Activated naive CD4-positive, alpha-beta T cell treated with anti-CD3 and anti-CD28 coated beads, Interleukin-2, amount 50 U/mL, for 72 hours (primary cell): Measurements from ENCODE around the gene CADM2. TPM values are rescaled to one million over a fixed set of nuclear protein-coding genes. Genes with fewer than 3 reads are reported as not detected.

Experiments
- ATAC-seq, 2 donors: fragments of 150-1000 bp; cut with Tn5 transposase; 2 replicates each; pipeline ENCODE4 v1.10.0; 2021; ENCODE audit warnings: mild to moderate bottlenecking in 2 of 2, moderate library complexity in 2 of 2
- DNase-seq, 2 donors: peaks; one replicate each; pipeline ENCODE4 v3.0.0; 2021 to 2022; ENCODE audit warnings: low spot score in 2 of 2
- H3K27ac Mint-ChIP-seq, 2 donors: one replicate each; pipeline ENCODE4 v1.8.0; 2022; ENCODE audit warnings: mild to moderate bottlenecking in 2 of 2, mixed read lengths in 2 of 2
- H3K36me3 Mint-ChIP-seq, 2 donors: one replicate each; pipeline ENCODE4 v1.8.0; 2022; ENCODE audit warnings: mixed read lengths in 2 of 2
- H3K9me3 Mint-ChIP-seq, 2 donors: one replicate each; pipeline ENCODE4 v1.8.0; 2022; ENCODE audit warnings: mixed read lengths in 2 of 2
- total RNA-seq, 2 donors: library from RNA; stranded (reverse); gene quantifications; one replicate each; pipeline ENCODE4 v1.2.3, GENCODE V29; 2022

The CADM2 gene
- total RNA-seq, 2 donors from 2014 or later, result not detected

DNA sequence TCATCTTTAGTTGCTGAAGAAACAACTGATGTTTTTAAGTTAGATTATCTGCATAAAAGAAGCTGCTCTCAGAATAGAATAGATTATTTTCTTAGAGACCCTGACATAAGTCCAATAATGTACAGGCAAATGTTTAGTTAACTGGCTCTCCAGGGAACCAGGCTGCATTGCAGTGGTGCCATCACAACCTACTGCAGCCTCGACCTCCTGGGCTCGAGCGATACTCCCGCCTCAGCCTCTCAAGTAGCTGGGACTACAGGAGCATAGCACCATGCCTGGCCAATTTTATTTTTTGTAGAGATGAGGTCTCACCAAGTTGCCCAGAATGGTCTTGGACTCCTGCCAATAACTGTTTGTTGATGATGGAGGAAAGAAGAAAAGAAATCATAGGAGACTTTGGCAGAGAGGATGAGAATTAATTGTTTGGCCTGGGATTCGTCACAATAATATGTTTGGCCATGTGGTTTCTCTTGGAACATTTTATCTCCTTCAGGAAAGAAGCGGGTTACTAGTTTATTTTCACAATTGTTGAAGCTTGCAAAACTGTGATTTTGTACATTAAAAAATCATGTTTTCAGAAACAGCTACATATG lies 429.2 kb downstream of the CADM2 start:
- H3K9me3 Mint-ChIP-seq, result peaks cover 18 to 19% of the 10 kb centered on the region in 2 donors
- no peak overlapping the region for H3K27ac Mint-ChIP-seq
- ATAC-seq, result no peak

DNA sequence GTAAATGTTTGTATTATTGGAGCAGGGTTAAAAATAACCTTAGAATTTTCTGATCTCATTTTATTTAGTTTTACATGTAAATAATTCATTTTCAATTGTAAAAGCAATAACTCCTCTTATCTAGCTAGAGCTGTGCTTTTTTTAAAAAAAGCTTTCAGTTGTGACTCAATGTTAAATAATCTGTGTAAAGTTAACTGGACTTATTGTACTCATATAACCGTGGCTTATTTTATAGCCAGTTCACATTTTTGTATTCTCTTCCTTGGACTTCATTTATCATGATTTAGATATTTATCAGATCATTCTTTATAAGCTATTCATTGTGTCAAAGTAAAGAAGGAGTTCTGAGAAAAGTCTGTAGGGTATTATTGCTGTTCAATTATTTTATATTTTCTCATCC lies 435.6 kb downstream of the CADM2 start:
- Mint-ChIP-seq H3K27ac (no peak overlapping the region), H3K9me3 (peaks cover 5 to 16% of the 10 kb centered on the region in 2 donors), H3K36me3 (no peaks in the 10 kb centered on the region)
- DNase-seq, result no peak
- no peak for ATAC-seq

More for the DNA sequence above, 429.2 kb downstream of the CADM2 start:
- no peaks in the 10 kb centered on the region for H3K36me3 Mint-ChIP-seq
- DNase-seq, result no peak

DNA sequence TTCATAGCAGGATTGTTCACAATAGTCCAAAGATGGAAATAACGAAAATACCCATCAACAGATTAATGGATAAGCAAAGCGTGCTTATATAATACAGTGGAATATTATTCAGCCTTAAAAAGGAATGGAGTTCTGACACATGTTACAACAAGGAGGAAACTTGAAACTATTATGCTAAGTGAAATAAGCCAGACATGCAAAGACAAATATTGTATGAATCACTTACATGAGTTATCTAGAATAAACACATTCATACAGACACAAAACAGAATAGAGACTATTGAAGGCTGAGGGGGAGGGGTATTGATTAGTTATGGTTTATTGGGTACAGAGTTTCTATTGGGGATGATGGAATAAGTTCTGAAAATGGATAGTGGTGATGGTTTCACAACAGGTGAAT lies 438.6 kb downstream of the CADM2 start:
- Mint-ChIP-seq H3K27ac (no peak overlapping the region), H3K36me3 (no peaks in the 10 kb centered on the region), H3K9me3 (peaks cover 0 to 9% of the 10 kb centered on the region in 2 donors)
- no peak for DNase-seq
- ATAC-seq, result no peak

DNA sequence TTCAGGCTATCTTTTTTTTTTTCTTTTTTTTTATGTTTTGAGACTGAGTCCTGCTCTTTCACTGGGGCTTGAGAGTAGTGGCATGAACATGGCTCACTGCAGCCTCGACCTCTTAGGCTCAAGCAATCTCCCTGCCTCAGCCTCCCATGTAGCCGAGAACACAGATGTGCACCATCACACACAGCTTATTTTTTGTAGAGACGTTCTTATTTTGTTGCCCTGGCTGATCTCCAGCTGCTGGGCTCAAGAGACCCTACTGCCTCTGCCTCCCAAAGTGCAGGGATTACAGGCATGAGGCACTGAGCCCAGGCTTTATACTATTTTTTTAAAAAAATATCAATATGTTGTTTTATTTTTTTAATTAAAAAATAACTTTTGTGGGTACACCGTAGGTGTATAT lies 467.3 kb downstream of the CADM2 start:
- no peak overlapping the region for H3K27ac Mint-ChIP-seq
- ATAC-seq (no peak), DNase-seq (no peak)
- H3K36me3 Mint-ChIP-seq, result no peaks in the 10 kb centered on the region
- peaks cover 3 to 15% of the 10 kb centered on the region in 2 donors for H3K9me3 Mint-ChIP-seq

DNA sequence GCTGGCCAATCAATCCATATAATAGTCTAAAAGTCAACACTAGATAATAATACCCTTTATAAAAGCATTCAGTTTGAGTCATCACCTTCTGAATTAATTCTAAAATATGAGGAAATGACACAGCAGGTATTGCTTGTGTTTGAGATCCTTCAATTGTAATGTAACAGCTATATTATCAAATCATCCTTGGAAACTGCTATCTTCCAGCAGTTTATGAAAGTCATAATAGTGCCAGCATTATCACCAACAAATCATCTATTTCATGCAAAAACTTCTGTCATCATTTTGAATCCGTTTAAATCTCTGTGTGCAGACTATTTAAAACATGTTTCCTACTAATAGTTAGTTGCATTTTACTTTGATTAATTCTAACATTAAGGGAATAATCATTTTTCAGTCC lies 468.7 kb downstream of the CADM2 start:
- H3K9me3 Mint-ChIP-seq, result peaks cover 8 to 25% of the 10 kb centered on the region in 2 donors
- DNase-seq (no peak), ATAC-seq (no peak)
- no peaks in the 10 kb centered on the region for H3K36me3 Mint-ChIP-seq
- H3K27ac Mint-ChIP-seq, result no peak overlapping the region

DNA sequence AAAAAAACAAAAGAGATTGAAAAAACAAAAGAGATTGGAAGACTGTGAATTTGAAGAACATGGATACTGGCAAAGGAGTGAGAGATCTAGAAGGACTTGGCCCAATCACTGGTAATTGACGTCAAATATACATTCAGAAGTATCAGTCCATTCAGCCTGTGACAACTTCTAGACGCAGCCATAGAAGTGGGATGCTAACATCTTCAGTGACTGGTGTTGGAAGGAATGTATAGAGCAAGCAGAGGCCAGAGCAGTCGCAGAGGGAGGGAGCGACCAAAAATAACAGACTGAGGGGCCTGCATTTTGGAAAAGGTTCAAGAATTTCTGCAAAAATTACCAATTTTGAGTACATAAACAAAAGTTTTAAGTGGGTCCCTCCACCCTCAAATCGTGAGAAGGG lies 473.3 kb downstream of the CADM2 start:
- DNase-seq, result no peak
- Mint-ChIP-seq H3K27ac (no peak overlapping the region), H3K9me3 (peaks cover 11 to 23% of the 10 kb centered on the region in 2 donors), H3K36me3 (no peaks in the 10 kb centered on the region)
- no peak for ATAC-seq

DNA sequence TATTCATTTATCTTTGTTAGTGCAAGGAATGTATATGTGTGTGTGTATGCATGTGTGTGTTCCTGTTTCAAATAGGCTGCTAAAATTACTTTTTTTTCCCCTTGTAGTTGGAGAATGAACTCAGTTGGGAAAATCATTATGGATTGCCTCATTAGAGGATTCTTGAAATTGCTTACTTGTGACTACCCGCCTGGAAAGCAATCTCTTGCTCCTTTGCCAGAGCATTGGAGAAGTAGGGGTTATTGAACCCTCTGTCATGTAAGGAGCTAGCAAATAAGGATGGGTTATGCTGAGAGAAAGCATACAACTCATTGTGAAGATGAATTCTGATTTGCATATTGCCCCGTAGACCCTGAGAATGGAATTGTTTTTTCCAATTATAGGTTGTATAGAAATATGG lies 474.5 kb downstream of the CADM2 start:
- Mint-ChIP-seq H3K36me3 (no peaks in the 10 kb centered on the region), H3K27ac (no peak overlapping the region), H3K9me3 (peaks cover 11 to 24% of the 10 kb centered on the region in 2 donors)
- no peak for ATAC-seq
- no peak for DNase-seq

DNA sequence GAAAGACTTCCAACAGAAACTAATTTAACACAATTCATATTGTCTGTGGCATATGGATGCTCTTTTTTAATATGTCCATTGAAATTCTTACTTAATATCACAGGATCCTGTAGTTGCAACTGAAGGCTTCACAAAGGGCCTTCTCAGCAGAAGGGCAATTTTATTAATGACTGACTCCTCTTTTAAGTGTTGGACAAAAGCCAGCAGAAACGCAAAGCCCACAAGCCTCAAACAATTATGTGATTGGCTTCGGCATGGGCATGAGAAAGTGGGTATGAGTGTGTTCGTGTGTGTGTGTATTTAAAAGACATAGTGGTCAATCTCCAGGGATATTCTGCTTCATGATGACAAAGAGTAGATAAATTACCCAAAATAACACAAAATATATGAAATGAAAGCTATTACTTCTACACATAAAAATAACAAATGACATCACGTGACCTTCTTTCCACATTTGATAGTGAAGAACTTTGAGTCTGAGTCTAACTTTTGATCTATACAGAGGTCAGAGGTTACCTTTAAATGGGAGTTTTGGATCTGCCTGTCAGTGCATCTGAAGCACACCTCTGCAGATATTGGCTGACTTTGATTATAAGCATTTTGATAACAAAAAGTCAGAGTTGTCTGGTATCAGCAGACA lies 496.9 kb downstream of the CADM2 start:
- Mint-ChIP-seq H3K36me3 (no peaks in the 10 kb centered on the region), H3K27ac (no peak overlapping the region)
- DNase-seq, result no peak

DNA sequence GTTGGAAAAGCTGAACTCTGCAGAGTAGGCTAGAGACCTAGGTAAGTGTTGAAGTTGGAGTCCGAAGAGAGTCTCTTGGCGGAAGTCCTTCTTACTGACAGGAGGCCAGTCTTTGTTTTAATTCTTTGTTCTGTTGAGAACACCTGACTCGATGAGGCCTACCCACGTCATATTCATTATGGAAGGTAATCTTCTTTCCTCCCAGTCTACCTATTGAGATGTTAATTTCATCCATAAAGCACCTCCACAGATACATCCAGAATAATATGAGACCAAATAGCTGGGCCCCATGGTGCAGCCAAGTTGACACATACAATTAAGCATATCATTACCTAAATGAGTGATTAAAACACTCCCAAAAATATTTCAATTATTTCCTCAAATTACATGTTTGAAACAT lies 515.5 kb downstream of the CADM2 start:
- Mint-ChIP-seq H3K36me3 (no peaks in the 10 kb centered on the region), H3K9me3 (peaks cover 9 to 11% of the 10 kb centered on the region in 2 donors), H3K27ac (no peak overlapping the region)
- DNase-seq (no peak), ATAC-seq (no peak)

More for the DNA sequence above, 496.9 kb downstream of the CADM2 start:
- ATAC-seq, result no peak
- H3K9me3 Mint-ChIP-seq, result no peaks in the 10 kb centered on the region

DNA sequence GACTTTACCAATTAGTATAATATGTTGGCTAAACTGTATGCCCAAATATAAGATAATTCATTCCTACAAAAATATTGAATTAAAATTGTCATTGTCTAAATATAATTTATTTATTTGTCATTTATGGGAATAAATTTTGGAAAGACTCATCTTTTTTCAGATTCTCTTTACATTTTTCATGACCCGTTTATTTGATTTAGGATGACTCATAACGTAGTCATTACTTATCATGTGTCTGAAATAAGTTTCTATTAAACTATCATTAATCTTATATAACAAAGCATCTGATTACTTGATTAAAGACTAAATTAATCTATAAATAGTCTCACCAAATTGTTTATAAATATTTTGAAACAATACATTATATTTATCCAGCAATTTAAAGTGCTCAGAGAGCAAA lies 516.6 kb downstream of the CADM2 start:
- H3K27ac Mint-ChIP-seq, result no peak overlapping the region
- H3K36me3 Mint-ChIP-seq, result no peaks in the 10 kb centered on the region
- no peak for DNase-seq
- peaks cover 4 to 6% of the 10 kb centered on the region in 2 donors for H3K9me3 Mint-ChIP-seq
- ATAC-seq, result no peak

DNA sequence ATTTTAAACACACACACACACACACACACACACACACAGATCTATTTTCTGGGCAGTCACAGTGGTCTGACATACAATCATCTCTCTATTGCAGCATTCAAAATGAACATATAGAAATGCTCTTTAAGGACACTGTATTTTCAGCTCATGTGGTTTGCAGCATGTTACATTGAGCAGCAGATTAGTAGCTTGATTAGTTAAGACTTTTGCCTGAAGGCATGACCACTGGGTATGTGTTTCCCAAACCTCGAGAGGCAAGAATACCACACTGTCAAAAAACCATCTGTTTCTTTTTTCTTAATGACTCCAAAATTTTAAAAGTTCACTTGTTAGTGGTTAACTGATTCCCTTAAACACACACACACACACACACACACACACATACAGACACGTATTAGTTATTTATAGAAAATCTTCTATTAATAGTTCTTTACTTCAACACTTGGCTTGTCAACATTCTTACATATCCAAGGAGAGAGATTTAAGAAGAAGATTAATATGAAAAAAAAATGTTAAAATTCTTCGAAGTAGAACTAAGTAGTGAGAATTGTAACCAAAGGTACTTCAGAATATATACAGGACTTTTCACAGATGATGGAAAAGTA lies 518.2 kb downstream of the CADM2 start:
- Mint-ChIP-seq H3K36me3 (no peaks in the 10 kb centered on the region), H3K27ac (no peak overlapping the region), H3K9me3 (peaks cover 4 to 6% of the 10 kb centered on the region in 2 donors)
- ATAC-seq (no peak), DNase-seq (no peak)

DNA sequence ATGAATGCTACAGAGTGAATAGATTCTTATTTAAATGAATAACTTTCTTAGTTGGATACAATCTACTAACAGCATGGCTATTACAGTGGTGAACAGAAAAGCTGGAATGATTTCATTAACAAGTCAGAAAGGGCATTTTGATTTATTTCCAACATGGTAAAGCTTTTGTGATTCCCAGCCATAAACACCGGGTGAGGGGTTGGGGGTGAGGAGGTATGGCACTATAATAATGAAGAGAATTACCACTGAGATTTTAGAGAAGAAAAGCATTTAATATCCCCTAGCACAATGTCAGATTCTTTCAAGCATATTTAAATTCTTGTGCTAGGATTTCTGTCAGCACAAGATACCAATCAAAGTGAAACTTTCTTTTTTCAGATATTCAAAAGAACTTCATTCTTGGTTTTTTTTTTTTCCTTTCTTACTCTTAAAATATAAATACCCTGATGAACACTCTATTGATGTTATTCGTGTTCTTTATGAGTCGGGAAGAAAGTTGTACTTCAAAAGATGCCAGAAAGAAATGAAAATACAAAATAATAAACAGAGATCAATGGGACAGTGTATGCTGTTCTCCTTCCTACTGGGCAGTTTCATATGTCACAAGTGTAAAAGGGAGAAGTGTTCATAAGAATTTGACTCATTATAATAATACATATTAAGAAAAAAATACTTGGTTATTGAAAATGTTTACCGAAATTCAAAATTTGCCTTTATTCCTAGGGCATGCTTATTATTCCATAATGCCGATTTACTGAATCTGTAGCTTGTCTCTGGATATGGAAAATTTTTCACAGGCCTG lies 522.8 kb downstream of the CADM2 start:
- ATAC-seq (no peak), DNase-seq (no peak)
- H3K36me3 Mint-ChIP-seq, result no peaks in the 10 kb centered on the region
- H3K27ac Mint-ChIP-seq, result no peak overlapping the region
- peaks cover 0 to 2% of the 10 kb centered on the region in 2 donors for H3K9me3 Mint-ChIP-seq

DNA sequence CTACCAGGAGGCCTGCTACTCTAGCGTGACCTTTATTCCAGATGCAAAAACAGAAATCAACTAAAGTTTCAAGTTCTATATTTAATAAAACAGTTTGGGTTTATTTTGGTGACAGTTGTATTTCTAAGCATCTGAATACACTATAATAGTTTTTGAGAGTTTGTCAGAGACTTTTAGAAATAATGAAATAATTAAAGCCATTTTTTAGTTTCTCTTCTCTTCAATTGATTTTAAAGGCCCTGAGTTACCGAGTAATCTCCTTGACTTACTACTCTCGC lies 523.4 kb downstream of the CADM2 start:
- no peak overlapping the region for H3K27ac Mint-ChIP-seq
- peaks cover 0 to 2% of the 10 kb centered on the region in 2 donors for H3K9me3 Mint-ChIP-seq
- no peaks in the 10 kb centered on the region for H3K36me3 Mint-ChIP-seq
- no peak for ATAC-seq
- DNase-seq, result no peak

DNA sequence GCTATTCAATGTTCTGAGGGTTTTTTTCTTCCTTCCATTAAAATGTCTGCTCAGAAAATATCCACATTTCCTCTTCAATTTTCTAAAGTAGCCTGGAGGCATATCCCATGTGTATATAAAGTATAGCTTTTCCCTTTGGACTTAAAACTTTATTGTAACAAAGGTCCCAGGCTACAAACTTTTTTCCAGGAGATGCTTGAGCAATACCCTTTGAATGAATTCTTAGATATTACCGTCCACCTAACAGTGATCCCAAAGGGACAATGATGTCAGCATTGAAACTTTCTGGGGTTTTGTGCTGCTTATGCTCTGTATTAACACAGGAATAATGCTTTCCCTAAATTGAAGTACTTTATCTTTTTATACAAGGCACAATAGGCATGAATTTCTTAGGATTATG lies 525.2 kb downstream of the CADM2 start:
- no peak overlapping the region for H3K27ac Mint-ChIP-seq

DNA sequence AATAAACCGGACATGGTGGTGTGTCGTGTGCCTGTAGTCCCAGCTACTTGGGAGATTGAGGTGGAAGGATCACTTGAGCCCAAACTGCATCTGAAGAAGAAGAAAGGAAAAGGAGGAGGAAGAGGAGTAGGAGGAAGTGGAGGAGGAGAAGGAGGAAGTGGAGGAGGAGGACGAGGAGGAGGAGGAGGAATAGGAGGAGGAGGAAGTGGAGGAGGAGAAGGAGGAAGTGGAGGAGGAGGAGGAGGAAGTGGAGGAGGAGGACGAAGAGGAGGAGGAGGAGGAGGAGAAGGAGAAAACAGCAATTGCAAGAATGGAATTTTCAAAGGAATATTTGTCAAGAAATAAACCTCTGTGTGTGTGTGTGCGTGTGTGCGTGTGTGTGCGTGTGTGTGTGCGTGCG lies 528.6 kb downstream of the CADM2 start:
- Mint-ChIP-seq H3K27ac (no peak overlapping the region), H3K36me3 (no peaks in the 10 kb centered on the region), H3K9me3 (peaks cover 0 to 5% of the 10 kb centered on the region in 2 donors)
- no peak for ATAC-seq
- no peak for DNase-seq

More for the DNA sequence above, 525.2 kb downstream of the CADM2 start:
- H3K9me3 Mint-ChIP-seq, result peaks cover 0 to 2% of the 10 kb centered on the region in 2 donors
- H3K36me3 Mint-ChIP-seq, result no peaks in the 10 kb centered on the region
- ATAC-seq, result no peak
- DNase-seq, result no peak

DNA sequence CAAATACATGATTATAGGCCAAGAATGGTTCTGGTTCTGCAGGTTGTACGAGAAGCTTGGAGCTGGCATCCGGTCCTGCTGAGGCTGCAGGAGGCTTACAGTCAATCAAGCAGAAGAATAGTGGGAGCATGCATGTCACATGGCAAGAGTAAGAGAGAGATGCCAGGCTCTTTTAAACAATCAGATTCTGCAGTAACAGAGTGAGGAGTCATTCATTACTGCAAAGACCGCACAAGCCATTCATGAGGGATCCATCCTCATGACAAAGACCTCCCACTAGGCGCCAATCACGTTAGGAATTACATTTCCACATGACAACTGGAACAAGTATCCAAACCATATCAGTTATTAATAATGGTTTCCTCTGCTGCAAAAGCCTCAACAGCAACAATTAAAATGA lies 536.8 kb downstream of the CADM2 start:
- no peak for DNase-seq
- no peak for ATAC-seq
- Mint-ChIP-seq H3K36me3 (no peaks in the 10 kb centered on the region), H3K27ac (no peak overlapping the region), H3K9me3 (peaks cover 4 to 10% of the 10 kb centered on the region in 2 donors)

DNA sequence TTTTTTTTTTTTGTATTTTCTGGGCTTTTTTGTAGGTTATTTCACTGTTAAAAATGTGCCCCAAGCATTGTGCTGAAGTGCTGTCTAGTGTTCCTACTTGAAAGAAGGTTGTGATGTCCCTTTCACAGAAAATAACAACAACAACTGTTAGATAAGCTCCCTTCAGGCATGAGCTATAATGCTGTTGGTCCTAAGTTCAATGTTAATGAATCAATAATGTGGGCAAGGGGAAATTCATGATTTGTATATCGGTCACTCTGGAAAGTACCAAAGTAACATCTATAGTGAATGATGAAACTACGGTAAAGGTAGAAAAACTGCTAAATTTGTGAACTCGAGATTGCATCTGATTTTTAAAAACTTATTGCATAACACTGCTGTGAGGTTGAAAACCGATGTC lies 539.4 kb downstream of the CADM2 start:
- DNase-seq, result no peak

More for the DNA sequence above, 539.4 kb downstream of the CADM2 start:
- Mint-ChIP-seq H3K36me3 (no peaks in the 10 kb centered on the region), H3K27ac (no peak overlapping the region), H3K9me3 (peaks cover 4 to 10% of the 10 kb centered on the region in 2 donors)
- ATAC-seq, result no peak
